Common myeloid progenitor, CD34-positive (primary cell): ENCODE data around the gene MESD.

Experiments used
- CTCF ChIA-PET: fragments of 350-600 bp; sonication (Branson Sonifier 250); formaldehyde crosslinking; loops from one replicate; lab custom pipeline; 2021; ENCODE audit warnings: antibody characterized with exemption; lab: Charles Lee
- POLR2A ChIA-PET: fragments of 350-600 bp; sonication (Branson Sonifier 250); formaldehyde crosslinking; loops from one replicate; lab custom pipeline; 2021; ENCODE audit warnings: antibody characterized with exemption; lab: Charles Lee
- DNase-seq, 3 donors: peaks; one replicate each; pipeline versions ENCODE4 v3.0.0 to v3.0.0-alpha.2; 2013
- H3K27ac ChIP-seq, 2 experiments: 1 replicate in 1 of 2; 2 replicates in 1 of 2; pipeline ENCODE4 v1.7.0; 2013; ENCODE audit warnings: inconsistent platforms in 2 of 2, low read length in 2 of 2, mild to moderate bottlenecking in 2 of 2, low read depth in 1 of 2, moderate library complexity in 1 of 2; ENCODE audit not compliant: severe bottlenecking in 2 of 2, insufficient read depth in 1 of 2, poor library complexity in 1 of 2
- H3K27me3 ChIP-seq, 5 experiments: replicated peaks in 2 of 5; 1 replicate in 3 of 5; 2 replicates in 2 of 5; pipeline versions ENCODE4 v1.6.1 to v1.7.0; 2013; ENCODE audit warnings: low read length in 4 of 5, mild to moderate bottlenecking in 2 of 5, moderate library complexity in 2 of 5, inconsistent platforms in 1 of 5; ENCODE audit not compliant: insufficient read depth in 5 of 5, control insufficient read depth in 4 of 5
- H3K36me3 ChIP-seq, 4 experiments: 1 replicate in 2 of 4; 2 replicates in 2 of 4; pipeline versions ENCODE4 v1.6.1 to v1.7.0; 2013; ENCODE audit warnings: low read length in 3 of 4, control low read depth in 1 of 4, mild to moderate bottlenecking in 1 of 4; ENCODE audit not compliant: control insufficient read depth in 4 of 4, insufficient read depth in 4 of 4
- H3K4me1 ChIP-seq, 4 experiments: 1 replicate in 3 of 4; 2 replicates in 1 of 4; pipeline versions ENCODE4 v1.6.1 to v1.7.1; 2013; ENCODE audit warnings: low read length in 3 of 4, mild to moderate bottlenecking in 3 of 4, control low read depth in 1 of 4, inconsistent platforms in 1 of 4, moderate library complexity in 1 of 4; ENCODE audit not compliant: control insufficient read depth in 4 of 4, insufficient read depth in 4 of 4; ENCODE audit errors: control extremely low read depth in 1 of 4
- H3K4me3 ChIP-seq, 7 experiments: 1 replicate in 4 of 7; 2 replicates in 3 of 7; pipeline versions ENCODE4 v1.5.1 to v1.7.0; 2013; ENCODE audit warnings: mild to moderate bottlenecking in 7 of 7, low read length in 6 of 7, moderate library complexity in 6 of 7, inconsistent platforms in 2 of 7, low read depth in 2 of 7, control low read depth in 1 of 7; ENCODE audit not compliant: insufficient read depth in 4 of 7, control insufficient read depth in 1 of 7; ENCODE audit errors: extremely low read depth in 1 of 7
- H3K9me3 ChIP-seq, 5 experiments: 1 replicate in 4 of 5; 2 replicates in 1 of 5; pipeline versions ENCODE4 v1.6.1 to v1.7.1; 2013; ENCODE audit warnings: low read length in 4 of 5, mild to moderate bottlenecking in 2 of 5, inconsistent platforms in 1 of 5, low read depth in 1 of 5, moderate library complexity in 1 of 5; ENCODE audit not compliant: control insufficient read depth in 4 of 5, insufficient read depth in 2 of 5; ENCODE audit errors: control extremely low read depth in 1 of 5
- WGBS: methylation state at CpG from one replicate; pipeline ENCODE4 v1.1.5; 2013; ENCODE audit not compliant: insufficient coverage; 5-methylcytosine and 5-hydroxymethylcytosine counted together

MESD gene

GRCh38 chr15:80904998-80905397 lies 84.6 kb downstream of the MESD start:
- CTCF ChIA-PET: no interaction called here
- peaks cover 0 to 9% (median 0%) of the 10 kb centered on the region in 5 experiments for H3K9me3 ChIP-seq

GRCh38 chr15:80902298-80902801 lies 87.3 kb downstream of the MESD start:
- Histone ChIP-seq H3K9me3 (no peaks in the 10 kb centered on the region), H3K36me3 (no peaks in the 10 kb centered on the region), H3K4me3 (no peak overlapping the region), H3K4me1 (no peaks in the 10 kb centered on the region), H3K27ac (no peak overlapping the region), H3K27me3 (no peaks in the 10 kb centered on the region)
- ChIA-PET POLR2A (no interaction called here), CTCF (no interaction called here)
- no peak for DNase-seq
- WGBS: 99% methylated on average over 8 of the region's 10 CpGs

More at GRCh38 chr15:80904998-80905397, 84.6 kb downstream of the MESD start:
- no peak overlapping the region for H3K27ac ChIP-seq
- H3K4me3 ChIP-seq: no peak overlapping the region
- H3K36me3 ChIP-seq: peaks cover 0 to 12% (median 0%) of the 10 kb centered on the region in 4 experiments
- 90% methylated on average over 5 of the region's 5 CpGs for WGBS
- no peaks in the 10 kb centered on the region for H3K27me3 ChIP-seq
- POLR2A ChIA-PET: no interaction called here
- no peaks in the 10 kb centered on the region for H3K4me1 ChIP-seq
- DNase-seq: no peak

GRCh38 chr15:80898040-80898439 lies 91.6 kb downstream of the MESD start:
- Histone ChIP-seq H3K4me3 (no peak overlapping the region), H3K27ac (no peak overlapping the region), H3K27me3 (no peaks in the 10 kb centered on the region), H3K4me1 (no peaks in the 10 kb centered on the region), H3K9me3 (peaks cover 0 to 8% (median 0%) of the 10 kb centered on the region in 5 experiments), H3K36me3 (no peaks in the 10 kb centered on the region)
- DNase-seq: no peak
- ChIA-PET CTCF (interaction anchor here (0.7 kb wide), 1 partner anchor 100 kb away, joined by 3 read pairs; no protein-coding TSS in a partner anchor), POLR2A (no interaction called here)
- 90% methylated on average over 2 of the region's 2 CpGs for WGBS
